ENCODE results near the gene CLCN1.

DNA sequence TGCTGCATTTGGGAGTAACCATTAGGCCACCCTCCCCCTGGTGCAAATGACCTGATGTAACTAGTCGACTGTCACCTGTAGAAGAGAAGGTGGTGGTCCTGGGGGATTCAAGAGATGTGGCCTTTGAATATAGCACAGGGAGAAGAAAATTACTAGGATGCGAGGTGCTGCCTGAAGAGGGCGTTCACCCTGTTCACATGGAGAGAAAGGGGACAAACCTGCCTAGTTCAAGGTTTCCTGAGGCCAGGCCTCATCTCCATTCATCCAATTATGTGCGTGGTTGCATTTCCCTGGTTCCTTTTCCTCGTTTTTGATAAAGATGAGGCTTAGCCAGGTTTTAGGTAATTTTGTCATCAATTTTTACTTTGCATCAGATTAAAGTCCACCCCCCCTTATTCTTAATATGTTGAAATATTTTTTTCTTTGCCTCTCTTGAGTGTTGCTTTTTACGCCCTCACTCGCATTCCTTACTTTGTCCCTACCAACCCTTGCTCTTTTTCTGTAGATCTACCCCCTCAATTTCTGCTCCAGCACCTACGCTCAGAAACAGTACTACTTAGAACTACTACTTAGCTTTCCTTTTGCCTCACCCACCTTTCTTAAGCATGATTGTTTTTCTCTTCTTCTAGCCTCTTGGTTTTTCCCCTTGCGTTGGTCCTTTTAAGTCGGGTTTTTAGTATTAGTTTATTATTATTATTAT lies 13.7 kb downstream of the CLCN1 start:
- no peak for TF ChIP-seq POLR2A (IDR thresholded peaks at IDR 0.05)
- TF ChIP-seq, protein P1, sequence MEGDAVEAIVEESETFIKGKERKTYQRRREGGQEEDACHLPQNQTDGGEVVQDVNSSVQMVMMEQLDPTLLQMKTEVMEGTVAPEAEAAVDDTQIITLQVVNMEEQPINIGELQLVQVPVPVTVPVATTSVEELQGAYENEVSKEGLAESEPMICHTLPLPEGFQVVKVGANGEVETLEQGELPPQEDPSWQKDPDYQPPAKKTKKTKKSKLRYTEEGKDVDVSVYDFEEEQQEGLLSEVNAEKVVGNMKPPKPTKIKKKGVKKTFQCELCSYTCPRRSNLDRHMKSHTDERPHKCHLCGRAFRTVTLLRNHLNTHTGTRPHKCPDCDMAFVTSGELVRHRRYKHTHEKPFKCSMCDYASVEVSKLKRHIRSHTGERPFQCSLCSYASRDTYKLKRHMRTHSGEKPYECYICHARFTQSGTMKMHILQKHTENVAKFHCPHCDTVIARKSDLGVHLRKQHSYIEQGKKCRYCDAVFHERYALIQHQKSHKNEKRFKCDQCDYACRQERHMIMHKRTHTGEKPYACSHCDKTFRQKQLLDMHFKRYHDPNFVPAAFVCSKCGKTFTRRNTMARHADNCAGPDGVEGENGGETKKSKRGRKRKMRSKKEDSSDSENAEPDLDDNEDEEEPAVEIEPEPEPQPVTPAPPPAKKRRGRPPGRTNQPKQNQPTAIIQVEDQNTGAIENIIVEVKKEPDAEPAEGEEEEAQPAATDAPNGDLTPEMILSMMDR (IDR thresholded peaks at IDR 0.05), result no peak
- no peak for TF ChIP-seq POLR2AphosphoS5 (IDR thresholded peaks at IDR 0.05)

All from suprapubic skin (tissue), 4 donors.